B cell (primary cell): ENCODE measurements around the gene KNG1. TPM values are rescaled to one million over a fixed set of nuclear protein-coding genes. Genes with fewer than 3 reads are reported as not detected.

Experiments used
- polyA plus RNA-seq: library from polyadenylated mRNA; depleted of rRNA; stranded (reverse); fragments of >200 nt; gene quantifications from 2 replicates; pipeline ENCODE4 v1.2.3, GENCODE V29; 2012
- small RNA-seq: library from RNA; depleted of rRNA; stranded (forward); fragments of <200 nt; gene quantifications from one replicate; pipeline ENCODE3, GENCODE V24; 2012; ENCODE audit warnings: low replicate concordance, low read depth; ENCODE audit not compliant: insufficient read length
- total RNA-seq, 2 donors: library from RNA; stranded (reverse); fragments of 120-200 nt in 1 of 2; gene quantifications; 1 replicate in 1 of 2; 2 replicates in 1 of 2; pipeline versions ENCODE4 v1.2.3 to v1.2.4, GENCODE V29; 2013 to 2022

The KNG1 gene
- total and polyA plus RNA-seq, 2 donors (not counting 1 experiment from before 2014, with no cell fraction given): not detected

Small RNA genes within 50 kb of the gene (small RNA-seq; reads per million reads assigned to genes)
- gene RF00092 (not detected), gene RNU6-1105P (not detected), gene SNORA4 (not detected), gene SNORA63 (not detected), gene SNORA81 (not detected), gene SNORD2 (not detected)

Other genes starting within 250 kb of the KNG1 start
- gene CRYGS, start 173.0 kb upstream of the KNG1 start, total RNA-seq: 10.3 and 10.9 TPM in 2 replicates
- gene CRYGS, start 173.0 kb upstream of the KNG1 start, polyA plus RNA-seq: 3.4 and 3.6 TPM in 2 replicates
- 17.3 and 21.4 TPM in 2 replicates for gene TBCCD1, start 150.0 kb upstream of the KNG1 start, total RNA-seq
- 12.5 and 15.9 TPM in 2 replicates for gene TBCCD1, start 150.0 kb upstream of the KNG1 start, polyA plus RNA-seq
- gene DNAJB11, start 146.6 kb upstream of the KNG1 start, total RNA-seq: 27.7 and 28.5 TPM in 2 replicates
- gene DNAJB11, start 146.6 kb upstream of the KNG1 start, polyA plus RNA-seq: 17.9 and 79.5 TPM in 2 replicates
- gene AHSG, start 104.3 kb upstream of the KNG1 start, total RNA-seq: not detected in 2 replicates
- not detected in 2 replicates for gene AHSG, start 104.3 kb upstream of the KNG1 start, polyA plus RNA-seq
- gene FETUB, start 77.0 kb upstream of the KNG1 start, total RNA-seq: not detected in 2 replicates
- not detected in 2 replicates for gene FETUB, start 77.0 kb upstream of the KNG1 start, polyA plus RNA-seq
- gene HRG, start 51.3 kb upstream of the KNG1 start, total RNA-seq: not detected in 2 replicates
- not detected in 2 replicates for gene HRG, start 51.3 kb upstream of the KNG1 start, polyA plus RNA-seq
- gene EIF4A2, start 66.2 kb downstream of the KNG1 start, total RNA-seq: 490 and 506 TPM in 2 replicates
- 547 and 1,798 TPM in 2 replicates for gene EIF4A2, start 66.2 kb downstream of the KNG1 start, polyA plus RNA-seq
- gene RFC4, start 89.1 kb downstream of the KNG1 start, total RNA-seq: 17.8 and 21.0 TPM in 2 replicates
- 20.5 and 23.5 TPM in 2 replicates for gene RFC4, start 89.1 kb downstream of the KNG1 start, polyA plus RNA-seq
- gene ADIPOQ, start 125.4 kb downstream of the KNG1 start, total RNA-seq: not detected in 2 replicates
- not detected in 2 replicates for gene ADIPOQ, start 125.4 kb downstream of the KNG1 start, polyA plus RNA-seq
- gene ST6GAL1, start 213.2 kb downstream of the KNG1 start, total RNA-seq: 563 and 585 TPM in 2 replicates
- gene ST6GAL1, start 213.2 kb downstream of the KNG1 start, polyA plus RNA-seq: 174 and 218 TPM in 2 replicates